ENCODE results near the gene ZMYND8.

GRCh38 chr20:47286681-47287080, 69.8 kb downstream of the ZMYND8 start:
- TF ChIP-seq CTCF (IDR thresholded peaks at IDR 0.05): no peak
- TF ChIP-seq POLR2A (IDR thresholded peaks at IDR 0.05): no peak

All from heart left ventricle (tissue), 13 donors.